HFF-Myc (cell line): Measurements from ENCODE around the gene CDK3.

Experiments
- DNase-seq: peaks from one replicate; pipeline ENCODE4 v3.0.0-alpha.2; 2011; ENCODE audit warnings: low read depth; ENCODE audit errors: extremely low read depth
- H3K4me3 ChIP-seq: replicated peaks from 2 replicates; pipeline ENCODE4 v1.5.1; 2011; ENCODE audit warnings: low read depth, mild to moderate bottlenecking, control low read depth, low read length
- TF ChIP-seq, protein P1 (sequence below): IDR thresholded peaks from 2 replicates; pipeline ENCODE4 v1.5.1; 2012; ENCODE audit warnings: mild to moderate bottlenecking, low read depth, low read length, control low read depth; ENCODE audit errors: missing control alignments

Gene CDK3

DNA sequence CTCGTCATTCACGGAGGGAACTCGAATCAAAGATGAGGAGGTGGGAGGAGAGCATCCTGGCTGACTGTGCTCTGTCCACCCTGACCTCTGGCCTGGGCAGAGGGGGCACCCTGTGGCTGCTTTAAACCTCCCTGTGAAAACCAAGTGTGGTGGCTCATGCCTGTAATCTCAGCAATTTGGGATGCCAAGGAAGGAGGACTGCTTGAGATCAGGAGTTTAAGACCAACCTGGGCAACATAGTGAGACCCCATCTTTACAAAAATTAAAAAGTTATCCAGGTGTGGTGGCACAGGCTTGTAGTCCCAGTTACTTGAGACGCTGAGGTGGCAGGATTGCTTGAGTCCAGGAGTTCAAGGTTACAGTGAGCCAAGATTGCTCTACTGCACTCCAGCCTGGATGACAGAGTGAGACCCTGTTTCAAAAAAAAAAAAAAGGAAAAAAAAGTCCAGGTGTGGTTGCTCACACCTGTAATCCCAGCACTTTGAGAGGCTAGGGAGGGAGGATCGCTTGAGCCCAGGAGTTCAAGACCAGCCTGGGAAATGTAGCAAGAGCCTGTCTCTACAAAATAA lies 5.8 kb upstream of the CDK3 start:
- no peak overlapping the region for H3K4me3 ChIP-seq
- no peak for DNase-seq
- TF ChIP-seq, protein P1, sequence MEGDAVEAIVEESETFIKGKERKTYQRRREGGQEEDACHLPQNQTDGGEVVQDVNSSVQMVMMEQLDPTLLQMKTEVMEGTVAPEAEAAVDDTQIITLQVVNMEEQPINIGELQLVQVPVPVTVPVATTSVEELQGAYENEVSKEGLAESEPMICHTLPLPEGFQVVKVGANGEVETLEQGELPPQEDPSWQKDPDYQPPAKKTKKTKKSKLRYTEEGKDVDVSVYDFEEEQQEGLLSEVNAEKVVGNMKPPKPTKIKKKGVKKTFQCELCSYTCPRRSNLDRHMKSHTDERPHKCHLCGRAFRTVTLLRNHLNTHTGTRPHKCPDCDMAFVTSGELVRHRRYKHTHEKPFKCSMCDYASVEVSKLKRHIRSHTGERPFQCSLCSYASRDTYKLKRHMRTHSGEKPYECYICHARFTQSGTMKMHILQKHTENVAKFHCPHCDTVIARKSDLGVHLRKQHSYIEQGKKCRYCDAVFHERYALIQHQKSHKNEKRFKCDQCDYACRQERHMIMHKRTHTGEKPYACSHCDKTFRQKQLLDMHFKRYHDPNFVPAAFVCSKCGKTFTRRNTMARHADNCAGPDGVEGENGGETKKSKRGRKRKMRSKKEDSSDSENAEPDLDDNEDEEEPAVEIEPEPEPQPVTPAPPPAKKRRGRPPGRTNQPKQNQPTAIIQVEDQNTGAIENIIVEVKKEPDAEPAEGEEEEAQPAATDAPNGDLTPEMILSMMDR, result no peak

GRCh38 chr17:75995385-75995925 lies 5.2 kb upstream of the CDK3 start:
- TF ChIP-seq, protein P1, result no peak
- H3K4me3 ChIP-seq, result no peak overlapping the region
- DNase-seq, result no peak

- no peak overlapping the region for H3K4me3 ChIP-seq
- TF ChIP-seq, protein P1, result no peak
- no peak for DNase-seq
Observed at GRCh38 chr17:75996665-75997590, 3.7 kb upstream of the CDK3 start.

GRCh38 chr17:75998327-75998795 lies 2.3 kb upstream of the CDK3 start:
- H3K4me3 ChIP-seq, result no peak overlapping the region
- DNase-seq, result no peak

DNA sequence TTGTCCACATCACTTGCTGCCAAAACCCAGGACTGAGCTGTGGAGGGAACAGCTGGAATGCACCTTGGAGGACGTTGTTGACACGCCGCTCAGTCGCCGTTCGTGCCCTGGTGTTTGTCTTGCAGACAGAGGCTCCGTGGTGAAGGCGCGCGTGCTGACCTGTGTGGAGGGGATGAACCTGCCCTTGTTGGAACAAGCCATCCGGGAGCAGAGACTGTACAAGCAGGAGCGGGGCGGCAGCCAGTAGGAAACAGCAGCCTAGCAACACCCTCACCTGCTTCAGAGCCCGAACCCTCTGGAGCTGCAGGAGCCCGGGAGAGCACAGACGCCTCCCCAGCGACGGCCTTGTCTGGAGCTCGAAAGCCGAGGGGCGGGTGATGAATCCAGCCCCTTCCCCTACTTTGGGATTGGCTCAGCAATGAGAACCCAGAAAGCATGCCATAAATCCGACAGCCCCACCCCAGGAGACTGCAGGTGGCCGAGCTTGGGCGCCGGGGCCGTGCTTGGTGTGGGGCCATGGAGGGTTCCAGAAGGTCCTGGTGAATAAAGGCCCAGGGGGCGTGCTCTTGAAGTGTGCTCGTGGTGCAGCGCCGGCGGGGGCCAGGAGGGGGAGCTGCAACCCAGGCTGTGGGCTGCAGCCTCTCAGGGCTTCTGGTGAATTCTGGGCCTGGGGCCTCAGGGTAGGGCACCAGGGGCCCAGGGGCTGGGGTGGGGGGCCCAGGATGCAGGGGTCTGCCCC lies 470 bp upstream of the CDK3 start:
- no peak overlapping the region for H3K4me3 ChIP-seq
- TF ChIP-seq, protein P1, result peak; percentile 86
- DNase-seq, result no peak

More at GRCh38 chr17:75998327-75998795, 2.3 kb upstream of the CDK3 start:
- TF ChIP-seq, protein P1, result no peak

- no peak overlapping the region for H3K4me3 ChIP-seq
- TF ChIP-seq, protein P1, result no peak
- DNase-seq, result no peak
Observed at GRCh38 chr17:76002100-76002499, 1.4 kb downstream of the CDK3 start.
